BJ (cell line): ENCODE results near the gene SYNDIG1L. TPM values are rescaled to one million over a fixed set of nuclear protein-coding genes. Genes with fewer than 3 reads are reported as not detected.

ENCODE experiments used
- CTCF ChIA-PET: fragments of 350-600 bp; formaldehyde crosslinking; extraction: SDS; loops from one replicate; lab custom pipeline; 2021; ENCODE audit warnings: antibody characterized with exemption, inconsistent platforms; lab: Yijun Ruan, JAX
- POLR2A ChIA-PET: fragments of 300-600 bp; sonication (Branson Sonifier 250); formaldehyde crosslinking; extraction: SDS; loops from one replicate; lab custom pipeline; 2021; ENCODE audit warnings: antibody characterized with exemption; lab: Charles Lee
- DNase-seq: peaks from one replicate; pipeline ENCODE4 v3.0.0-alpha.2; 2011; ENCODE audit warnings: low read depth
- H3K27me3 ChIP-seq: 2 replicates; pipeline ENCODE4 v1.6.0; 2011; ENCODE audit warnings: low read length; ENCODE audit not compliant: control insufficient read depth, insufficient read depth
- H3K36me3 ChIP-seq: 2 replicates; pipeline ENCODE4 v1.5.1; 2011; ENCODE audit warnings: low read length; ENCODE audit not compliant: control insufficient read depth, insufficient read depth
- H3K4me3 ChIP-seq: 2 replicates; pipeline ENCODE4 v1.5.1; 2011; ENCODE audit warnings: low read depth, mild to moderate bottlenecking, control low read depth, low read length
- polyA plus RNA-seq: library from polyadenylated mRNA; depleted of rRNA; stranded (reverse); fragments of >200 nt; gene quantifications from 2 replicates; pipeline ENCODE4 v1.2.3, GENCODE V29; 2011
- TF ChIP-seq, protein P1 (sequence below): IDR thresholded peaks from 2 replicates; pipeline ENCODE4 v1.5.1; 2011; ENCODE audit warnings: low read depth, mild to moderate bottlenecking, control low read depth, inconsistent platforms, low read length, moderate library complexity; ENCODE audit not compliant: insufficient read depth

SYNDIG1L gene
- polyA plus RNA-seq, 1 experiment: not detected

DNA sequence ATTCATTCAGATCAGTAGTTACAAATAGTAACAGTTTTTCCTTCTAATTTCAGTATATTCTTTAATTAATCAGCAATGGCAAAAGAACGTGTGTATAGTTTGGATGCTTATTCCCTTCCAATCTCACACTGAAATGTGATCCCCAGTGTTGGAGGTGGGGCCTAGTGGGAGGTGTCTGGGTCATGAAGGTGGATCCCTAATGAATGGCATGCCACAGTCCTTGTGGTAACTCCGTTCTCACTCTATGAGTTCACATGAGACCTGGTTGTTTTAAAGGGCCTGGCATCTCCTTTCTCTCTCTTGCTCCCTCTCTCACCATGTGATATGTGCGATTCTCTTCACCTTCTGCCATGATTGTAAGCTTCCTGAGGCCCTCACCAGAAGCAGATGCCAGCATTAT is 18.9 kb upstream of the SYNDIG1L start:
- POLR2A ChIA-PET: no interaction called here

DNA sequence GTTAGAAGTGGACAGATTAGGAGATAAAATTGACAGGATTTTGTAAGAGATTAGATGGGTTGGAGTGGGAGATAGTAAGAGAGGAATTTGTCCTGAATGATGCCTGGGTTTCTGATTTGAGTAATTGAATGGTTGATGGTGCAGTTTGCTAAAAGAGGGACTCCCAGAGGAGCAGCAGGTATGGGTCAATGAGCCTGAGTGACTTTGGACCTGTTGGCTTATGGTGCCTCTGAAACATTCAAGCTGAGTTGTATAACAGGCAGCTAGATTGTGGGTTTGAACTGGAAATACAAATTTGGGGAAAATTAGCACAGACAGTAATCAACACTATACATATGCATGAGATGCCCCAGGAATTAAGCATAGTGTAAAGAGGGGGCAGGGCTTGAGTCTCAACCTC is 16.7 kb upstream of the SYNDIG1L start:
- no peak overlapping the region for H3K4me3 ChIP-seq

More for the DNA sequence above, 18.9 kb upstream of the SYNDIG1L start:
- CTCF ChIA-PET: no interaction called here
- DNase-seq: no peak
- Histone ChIP-seq H3K36me3 (no peaks in the 10 kb centered on the region), H3K4me3 (no peak overlapping the region), H3K27me3 (peaks cover 10% of the 10 kb centered on the region)
- TF ChIP-seq, protein P1, sequence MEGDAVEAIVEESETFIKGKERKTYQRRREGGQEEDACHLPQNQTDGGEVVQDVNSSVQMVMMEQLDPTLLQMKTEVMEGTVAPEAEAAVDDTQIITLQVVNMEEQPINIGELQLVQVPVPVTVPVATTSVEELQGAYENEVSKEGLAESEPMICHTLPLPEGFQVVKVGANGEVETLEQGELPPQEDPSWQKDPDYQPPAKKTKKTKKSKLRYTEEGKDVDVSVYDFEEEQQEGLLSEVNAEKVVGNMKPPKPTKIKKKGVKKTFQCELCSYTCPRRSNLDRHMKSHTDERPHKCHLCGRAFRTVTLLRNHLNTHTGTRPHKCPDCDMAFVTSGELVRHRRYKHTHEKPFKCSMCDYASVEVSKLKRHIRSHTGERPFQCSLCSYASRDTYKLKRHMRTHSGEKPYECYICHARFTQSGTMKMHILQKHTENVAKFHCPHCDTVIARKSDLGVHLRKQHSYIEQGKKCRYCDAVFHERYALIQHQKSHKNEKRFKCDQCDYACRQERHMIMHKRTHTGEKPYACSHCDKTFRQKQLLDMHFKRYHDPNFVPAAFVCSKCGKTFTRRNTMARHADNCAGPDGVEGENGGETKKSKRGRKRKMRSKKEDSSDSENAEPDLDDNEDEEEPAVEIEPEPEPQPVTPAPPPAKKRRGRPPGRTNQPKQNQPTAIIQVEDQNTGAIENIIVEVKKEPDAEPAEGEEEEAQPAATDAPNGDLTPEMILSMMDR: no peak

DNA sequence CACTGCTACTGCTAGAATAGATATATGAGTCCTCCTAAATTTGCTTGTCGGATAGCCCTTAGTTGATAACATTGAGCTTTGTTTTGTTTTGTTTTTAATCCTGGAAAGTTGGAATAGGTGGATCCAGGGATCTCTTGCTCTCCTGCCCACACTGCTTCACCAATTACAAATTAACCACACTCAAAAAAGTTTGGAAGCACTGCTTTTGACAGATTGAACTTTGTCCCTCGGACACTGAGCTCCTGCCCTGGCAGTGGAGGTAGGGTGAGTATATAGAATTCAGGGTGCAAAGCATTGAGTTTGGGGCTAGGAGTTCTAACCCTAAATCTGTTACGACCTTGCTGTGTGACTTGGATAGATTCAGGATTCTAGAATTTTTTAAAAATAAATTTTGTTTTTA is 15.1 kb upstream of the SYNDIG1L start:
- H3K36me3 ChIP-seq: no peaks in the 10 kb centered on the region
- ChIA-PET POLR2A (no interaction called here), CTCF (interaction anchor here (1.2 kb wide), 1 partner anchor 16 kb away, joined by 3 read pairs; no protein-coding TSS in a partner anchor)
- peaks cover 10% of the 10 kb centered on the region for H3K27me3 ChIP-seq
- no peak overlapping the region for H3K4me3 ChIP-seq
- no peak for DNase-seq
- TF ChIP-seq, protein P1: no peak

More for the DNA sequence above, 16.7 kb upstream of the SYNDIG1L start:
- TF ChIP-seq, protein P1: no peak
- no peak for DNase-seq
- Histone ChIP-seq H3K27me3 (peaks cover 10% of the 10 kb centered on the region), H3K36me3 (no peaks in the 10 kb centered on the region)
- POLR2A ChIA-PET: no interaction called here
- CTCF ChIA-PET: interaction anchor here (2.0 kb wide), 1 partner anchor 16 kb away, joined by 5 read pairs; no protein-coding TSS in a partner anchor

DNA sequence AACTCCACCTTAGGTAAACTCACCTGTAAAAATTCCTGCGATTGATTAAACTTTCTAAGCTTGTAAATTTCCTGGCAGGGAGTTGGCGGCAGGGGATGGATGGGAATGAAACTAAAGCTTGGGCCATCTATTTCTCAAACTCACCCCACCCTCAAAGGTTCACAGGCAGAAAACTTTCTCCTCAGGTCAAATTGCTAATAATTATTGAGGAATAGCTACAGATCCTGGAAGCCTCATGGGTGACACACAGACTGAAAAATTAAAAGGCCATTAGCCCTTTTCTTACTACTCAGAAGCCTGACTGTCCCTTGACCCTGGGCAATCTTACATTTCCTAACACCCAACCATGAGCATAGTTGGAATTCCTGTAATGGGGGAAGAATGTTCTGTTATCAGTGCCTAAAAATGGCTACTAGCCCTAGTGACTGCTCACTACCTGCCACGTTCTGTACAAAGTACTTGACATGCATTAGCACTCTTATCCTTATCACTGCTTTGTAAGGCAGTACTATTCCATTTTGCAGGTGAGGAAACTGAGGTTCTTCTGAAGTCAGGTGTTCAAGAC is 12.4 kb upstream of the SYNDIG1L start:
- CTCF ChIA-PET: no interaction called here
- POLR2A ChIA-PET: no interaction called here
- Histone ChIP-seq H3K4me3 (no peak overlapping the region), H3K36me3 (no peaks in the 10 kb centered on the region), H3K27me3 (peaks cover 7% of the 10 kb centered on the region)
- no peak for DNase-seq
- TF ChIP-seq, protein P1: no peak

DNA sequence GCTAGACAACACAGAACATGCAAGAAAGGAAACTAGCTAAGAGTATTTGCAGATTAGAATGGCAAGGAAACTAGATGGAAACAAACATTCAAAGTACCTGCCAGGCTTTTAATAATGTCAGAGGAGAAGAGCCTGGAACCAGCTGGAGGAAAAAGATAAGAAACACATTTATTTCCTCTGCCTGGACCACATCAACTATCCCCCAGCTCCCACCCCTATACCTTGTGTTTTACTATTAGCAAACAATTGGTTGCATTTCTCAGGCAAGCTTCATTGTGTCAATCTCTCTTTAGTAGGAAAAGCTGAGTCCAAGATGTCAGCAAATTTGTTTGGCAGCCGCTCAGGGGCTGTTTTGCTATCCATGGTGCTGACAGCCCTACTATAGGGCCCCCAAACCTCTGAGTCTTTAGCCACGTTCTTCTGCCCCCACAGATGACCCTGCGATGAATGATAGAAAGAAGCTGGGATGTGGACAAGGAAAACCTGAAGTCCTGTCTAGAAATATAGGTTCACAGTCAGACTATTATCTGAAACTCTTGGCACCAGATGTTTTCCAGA is 11.6 kb upstream of the SYNDIG1L start:
- Histone ChIP-seq H3K4me3 (no peak overlapping the region), H3K27me3 (peaks cover 2% of the 10 kb centered on the region), H3K36me3 (no peaks in the 10 kb centered on the region)
- TF ChIP-seq, protein P1: no peak
- POLR2A ChIA-PET: no interaction called here
- CTCF ChIA-PET: no interaction called here
- DNase-seq: no peak
